Panc1 (cell line): ENCODE measurements around the gene RBM6.
A peak's percentile ranks its signal among the peaks of the same experiment; 100 is the strongest.

ENCODE experiments used
- POLR2AphosphoS5 ChIP-seq: IDR thresholded peaks from 2 replicates; pipeline ENCODE4 v1.6.1; 2012; ENCODE audit warnings: mild to moderate bottlenecking, low read depth, low read length, moderate library complexity
- SIN3A ChIP-seq: IDR thresholded peaks from 2 replicates; pipeline ENCODE4 v1.6.1; 2012; ENCODE audit warnings: low read depth, mild to moderate bottlenecking, low read length, moderate library complexity, borderline replicate concordance; ENCODE audit not compliant: insufficient read depth
- TCF7L2 ChIP-seq: IDR thresholded peaks from 2 replicates; pipeline ENCODE4 v1.6.1; 2011; ENCODE audit warnings: mild to moderate bottlenecking, low read depth, low read length, inconsistent platforms
- TF ChIP-seq, protein P1 (sequence below): fragments of 450-650 bp; IDR thresholded peaks from 2 replicates; pipeline ENCODE4 v1.5.1; 2017; ENCODE audit warnings: mild to moderate bottlenecking
- TF ChIP-seq, protein P2 (sequence below), 2 experiments: IDR thresholded peaks; 2 replicates each; pipeline ENCODE4 v1.6.1; 2011 to 2012; ENCODE audit warnings: low read depth in 2 of 2, control low read depth in 1 of 2, low read length in 1 of 2, mild to moderate bottlenecking in 1 of 2, moderate library complexity in 1 of 2; ENCODE audit not compliant: insufficient read depth in 1 of 2

DNA sequence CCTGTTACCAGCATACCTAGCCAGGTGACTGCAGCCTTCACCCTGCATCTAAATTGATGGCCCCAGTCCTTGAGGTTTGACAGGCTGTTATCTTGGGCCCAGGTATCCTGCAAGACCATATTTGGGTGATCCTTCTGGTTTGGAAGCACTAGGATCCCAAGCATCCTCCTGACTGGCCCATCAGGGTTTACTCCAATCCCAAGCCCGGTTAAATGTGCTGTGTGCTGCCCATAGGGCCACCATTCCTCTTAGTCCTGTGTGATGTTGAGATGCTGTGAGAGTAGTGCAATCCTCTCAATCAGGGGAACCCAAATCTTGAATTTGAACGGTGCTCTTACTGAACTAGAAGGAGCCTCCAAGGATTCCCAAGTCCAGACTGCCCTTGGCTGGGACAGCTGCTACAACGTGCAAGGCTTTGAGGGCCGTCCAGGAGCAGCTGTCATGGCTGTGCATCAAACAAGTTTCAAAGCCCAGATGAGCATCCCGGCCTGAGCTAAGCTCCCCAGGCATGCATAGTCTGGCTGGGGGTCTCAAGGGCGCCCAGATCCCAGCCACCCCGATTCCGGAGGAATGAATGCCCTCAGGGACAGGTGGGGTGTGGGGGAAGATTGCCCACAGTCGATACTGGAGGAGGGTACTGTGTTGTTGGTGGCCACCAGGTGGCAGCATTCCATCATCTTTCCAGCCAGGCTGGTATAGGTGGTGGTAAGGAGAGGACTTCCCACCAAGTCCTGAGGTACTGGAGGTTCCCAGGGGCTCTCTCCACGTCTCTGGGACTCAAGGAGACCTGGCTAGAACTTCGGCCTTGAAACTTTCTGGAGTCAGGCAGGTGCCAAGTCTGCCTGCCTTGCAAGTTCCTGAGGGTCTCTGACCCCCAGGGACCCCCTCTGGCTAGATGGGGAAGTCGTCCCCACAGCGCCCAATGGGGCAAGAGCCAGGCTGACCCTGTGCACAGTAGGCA, 181.4 kb downstream of the RBM6 start:
- TF ChIP-seq POLR2AphosphoS5 (peak; percentile 73), TCF7L2 (no peak), SIN3A (no peak)
- TF ChIP-seq, protein P1, sequence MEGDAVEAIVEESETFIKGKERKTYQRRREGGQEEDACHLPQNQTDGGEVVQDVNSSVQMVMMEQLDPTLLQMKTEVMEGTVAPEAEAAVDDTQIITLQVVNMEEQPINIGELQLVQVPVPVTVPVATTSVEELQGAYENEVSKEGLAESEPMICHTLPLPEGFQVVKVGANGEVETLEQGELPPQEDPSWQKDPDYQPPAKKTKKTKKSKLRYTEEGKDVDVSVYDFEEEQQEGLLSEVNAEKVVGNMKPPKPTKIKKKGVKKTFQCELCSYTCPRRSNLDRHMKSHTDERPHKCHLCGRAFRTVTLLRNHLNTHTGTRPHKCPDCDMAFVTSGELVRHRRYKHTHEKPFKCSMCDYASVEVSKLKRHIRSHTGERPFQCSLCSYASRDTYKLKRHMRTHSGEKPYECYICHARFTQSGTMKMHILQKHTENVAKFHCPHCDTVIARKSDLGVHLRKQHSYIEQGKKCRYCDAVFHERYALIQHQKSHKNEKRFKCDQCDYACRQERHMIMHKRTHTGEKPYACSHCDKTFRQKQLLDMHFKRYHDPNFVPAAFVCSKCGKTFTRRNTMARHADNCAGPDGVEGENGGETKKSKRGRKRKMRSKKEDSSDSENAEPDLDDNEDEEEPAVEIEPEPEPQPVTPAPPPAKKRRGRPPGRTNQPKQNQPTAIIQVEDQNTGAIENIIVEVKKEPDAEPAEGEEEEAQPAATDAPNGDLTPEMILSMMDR = peak; percentile 80
- TF ChIP-seq, protein P2, sequence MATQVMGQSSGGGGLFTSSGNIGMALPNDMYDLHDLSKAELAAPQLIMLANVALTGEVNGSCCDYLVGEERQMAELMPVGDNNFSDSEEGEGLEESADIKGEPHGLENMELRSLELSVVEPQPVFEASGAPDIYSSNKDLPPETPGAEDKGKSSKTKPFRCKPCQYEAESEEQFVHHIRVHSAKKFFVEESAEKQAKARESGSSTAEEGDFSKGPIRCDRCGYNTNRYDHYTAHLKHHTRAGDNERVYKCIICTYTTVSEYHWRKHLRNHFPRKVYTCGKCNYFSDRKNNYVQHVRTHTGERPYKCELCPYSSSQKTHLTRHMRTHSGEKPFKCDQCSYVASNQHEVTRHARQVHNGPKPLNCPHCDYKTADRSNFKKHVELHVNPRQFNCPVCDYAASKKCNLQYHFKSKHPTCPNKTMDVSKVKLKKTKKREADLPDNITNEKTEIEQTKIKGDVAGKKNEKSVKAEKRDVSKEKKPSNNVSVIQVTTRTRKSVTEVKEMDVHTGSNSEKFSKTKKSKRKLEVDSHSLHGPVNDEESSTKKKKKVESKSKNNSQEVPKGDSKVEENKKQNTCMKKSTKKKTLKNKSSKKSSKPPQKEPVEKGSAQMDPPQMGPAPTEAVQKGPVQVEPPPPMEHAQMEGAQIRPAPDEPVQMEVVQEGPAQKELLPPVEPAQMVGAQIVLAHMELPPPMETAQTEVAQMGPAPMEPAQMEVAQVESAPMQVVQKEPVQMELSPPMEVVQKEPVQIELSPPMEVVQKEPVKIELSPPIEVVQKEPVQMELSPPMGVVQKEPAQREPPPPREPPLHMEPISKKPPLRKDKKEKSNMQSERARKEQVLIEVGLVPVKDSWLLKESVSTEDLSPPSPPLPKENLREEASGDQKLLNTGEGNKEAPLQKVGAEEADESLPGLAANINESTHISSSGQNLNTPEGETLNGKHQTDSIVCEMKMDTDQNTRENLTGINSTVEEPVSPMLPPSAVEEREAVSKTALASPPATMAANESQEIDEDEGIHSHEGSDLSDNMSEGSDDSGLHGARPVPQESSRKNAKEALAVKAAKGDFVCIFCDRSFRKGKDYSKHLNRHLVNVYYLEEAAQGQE (IDR thresholded peaks at IDR 0.05; ENCODE audit: insufficient read depth in 1 of 2, low read depth in 2 of 2, low read length in 1 of 2) = no peak
